ENCODE data around the gene PON1. TPM values are rescaled to one million over a fixed set of nuclear protein-coding genes. Genes with fewer than 3 reads are reported as not detected.

Gene PON1
- total and polyA plus RNA-seq, 2 donors (not counting 1 experiment from before 2014, with no cell fraction given) = not detected

GRCh38 chr7:95296456-95296855 is 27.9 kb downstream of the PON1 start:
- 93% methylated on average over 3 of the region's 6 CpGs for WGBS (ENCODE audit: insufficient coverage)
- Mint-ChIP-seq H3K9me3 (ENCODE audit: insufficient read depth) (no peaks in the 10 kb centered on the region), H3K27ac (no peak overlapping the region), H3K4me3 (no peak overlapping the region), H3K4me1 (no peaks in the 10 kb centered on the region), H3K27me3 (peaks cover 24% of the 10 kb centered on the region)
- Histone ChIP-seq H3K4me3 (ENCODE audit: control extremely low read depth in 1 of 5, extremely low read depth in 1 of 5, insufficient read depth in 1 of 5, low read depth in 2 of 5, low read length in 4 of 5) (no peak overlapping the region), H3K9me3 (ENCODE audit: control extremely low read depth in 1 of 3, control insufficient read depth in 2 of 3, insufficient read depth in 1 of 3, low read length in 2 of 3) (no peaks in the 10 kb centered on the region), H3K4me1 (ENCODE audit: control insufficient read depth in 2 of 2, insufficient read depth in 2 of 2, low read length in 2 of 2) (no peaks in the 10 kb centered on the region), H3K4me2 (replicated peaks; ENCODE audit: low read depth, low read length, poor library complexity, severe bottlenecking) (no peak overlapping the region), H3K27ac (ENCODE audit: low read length in 2 of 2) (no peak overlapping the region), H3K36me3 (replicated peaks in 1 of 2; ENCODE audit: control extremely low read depth in 1 of 2, control insufficient read depth in 1 of 2, extremely low read depth in 1 of 2, insufficient read depth in 2 of 2, low read length in 1 of 2) (no peaks in the 10 kb centered on the region), H3K9ac (ENCODE audit: low read length) (no peak overlapping the region), H3K79me2 (ENCODE audit: control insufficient read depth, insufficient read depth, low read length) (no peaks in the 10 kb centered on the region), H4K20me1 (ENCODE audit: control insufficient read depth, insufficient read depth, low read length, poor library complexity, severe bottlenecking) (no peaks in the 10 kb centered on the region), H3K27me3 (replicated peaks in 1 of 4; ENCODE audit: control extremely low read depth in 1 of 4, control insufficient read depth in 3 of 4, insufficient read depth in 4 of 4, low read length in 3 of 4) (peaks cover 0 to 4% (median 0%) of the 10 kb centered on the region in 4 experiments), H2AFZ (ENCODE audit: insufficient read depth, low read depth, low read length, poor library complexity, severe bottlenecking) (no peak overlapping the region)
- intact Hi-C loops (cut with micrococcal nuclease) = no loop called here
- ChIA-PET POLR2A (no interaction called here), CTCF (no interaction called here)
- no peak for ATAC-seq (ENCODE audit: low read depth)
- DNase-seq = no peak
- TF ChIP-seq EZH2 (IDR thresholded peaks at IDR 0.05; ENCODE audit: borderline replicate concordance, insufficient read depth, low read depth, low read length, poor library complexity, severe bottlenecking) (no peak), CTCF (IDR thresholded peaks at IDR 0.05) (no peak)

- TF ChIP-seq EZH2 (IDR thresholded peaks at IDR 0.05; ENCODE audit: borderline replicate concordance, insufficient read depth, low read depth, low read length, poor library complexity, severe bottlenecking) = no peak
- no peak for TF ChIP-seq CTCF (IDR thresholded peaks at IDR 0.05)
- H3K4me3 Mint-ChIP-seq = no peak overlapping the region
- Histone ChIP-seq H3K4me1 (ENCODE audit: control insufficient read depth in 2 of 2, insufficient read depth in 2 of 2, low read length in 2 of 2) (no peaks in the 10 kb centered on the region), H3K27me3 (replicated peaks in 1 of 4; ENCODE audit: control extremely low read depth in 1 of 4, control insufficient read depth in 3 of 4, insufficient read depth in 4 of 4, low read length in 3 of 4) (no peaks in the 10 kb centered on the region), H2AFZ (ENCODE audit: insufficient read depth, low read depth, low read length, poor library complexity, severe bottlenecking) (no peak overlapping the region), H3K36me3 (replicated peaks in 1 of 2; ENCODE audit: control extremely low read depth in 1 of 2, control insufficient read depth in 1 of 2, extremely low read depth in 1 of 2, insufficient read depth in 2 of 2, low read length in 1 of 2) (no peaks in the 10 kb centered on the region), H3K79me2 (ENCODE audit: control insufficient read depth, insufficient read depth, low read length) (no peaks in the 10 kb centered on the region), H3K9ac (ENCODE audit: low read length) (no peak overlapping the region), H3K27ac (ENCODE audit: low read length in 2 of 2) (no peak overlapping the region), H3K4me2 (replicated peaks; ENCODE audit: low read depth, low read length, poor library complexity, severe bottlenecking) (no peak overlapping the region), H3K4me3 (ENCODE audit: control extremely low read depth in 1 of 5, extremely low read depth in 1 of 5, insufficient read depth in 1 of 5, low read depth in 2 of 5, low read length in 4 of 5) (no peak overlapping the region), H4K20me1 (ENCODE audit: control insufficient read depth, insufficient read depth, low read length, poor library complexity, severe bottlenecking) (no peaks in the 10 kb centered on the region), H3K9me3 (ENCODE audit: control extremely low read depth in 1 of 3, control insufficient read depth in 2 of 3, insufficient read depth in 1 of 3, low read length in 2 of 3) (no peaks in the 10 kb centered on the region)
- no peaks in the 10 kb centered on the region for H3K9me3 Mint-ChIP-seq (ENCODE audit: insufficient read depth)
- ChIA-PET CTCF (no interaction called here), POLR2A (no interaction called here)
- H3K27me3 Mint-ChIP-seq = peaks cover 16% of the 10 kb centered on the region
- ATAC-seq (ENCODE audit: low read depth) = no peak
- DNase-seq = no peak
- H3K4me1 Mint-ChIP-seq = no peaks in the 10 kb centered on the region
- intact Hi-C loops (cut with micrococcal nuclease) = no loop called here
- no peak overlapping the region for H3K27ac Mint-ChIP-seq
These were observed 28.9 kb downstream of the PON1 start for GRCh38 chr7:95295397-95295796.
